GM19395 (cell line): ENCODE results near the gene RAB26.
"Not testable (repeated sequence)": the region's sequence is repeated elsewhere in the genome, so short reads cannot be mapped to it uniquely, and the experiment has no call there.

Source experiments
- ATAC-seq: cut with Tn5 transposase; IDR thresholded peaks from one replicate; pipeline ENCODE4 v1.9.1; 2021; ENCODE audit warnings: mild to moderate bottlenecking, moderate library complexity; ENCODE audit not compliant: unreplicated experiment

RAB26 gene

GRCh38 chr16:2116428-2116827 is 32.0 kb upstream of the RAB26 start:
- not testable (repeated sequence) for ATAC-seq

- ATAC-seq: not testable (repeated sequence)
Observed at GRCh38 chr16:2117341-2117740, 31.1 kb upstream of the RAB26 start.

- ATAC-seq: not testable (repeated sequence)
Observed at GRCh38 chr16:2117960-2118722, 30.3 kb upstream of the RAB26 start.

- not testable (repeated sequence) for ATAC-seq
Observed at GRCh38 chr16:2121325-2121724, 27.1 kb upstream of the RAB26 start.

- no peak for ATAC-seq
Observed at GRCh38 chr16:2121853-2122252, 26.6 kb upstream of the RAB26 start.

GRCh38 chr16:2122429-2122828 is 26.0 kb upstream of the RAB26 start:
- no peak for ATAC-seq

GRCh38 chr16:2122934-2123683 is 25.3 kb upstream of the RAB26 start:
- not testable (repeated sequence) for ATAC-seq

GRCh38 chr16:2123706-2124376 is 24.6 kb upstream of the RAB26 start:
- not testable (repeated sequence) for ATAC-seq

- not testable (repeated sequence) for ATAC-seq
Observed at GRCh38 chr16:2124377-2124693, 24.1 kb upstream of the RAB26 start.

- not testable (repeated sequence) for ATAC-seq
Observed at GRCh38 chr16:2124694-2125444, 23.6 kb upstream of the RAB26 start.

- ATAC-seq: not testable (repeated sequence)
Observed at GRCh38 chr16:2125609-2126008, 22.8 kb upstream of the RAB26 start.

GRCh38 chr16:2126161-2126743 is 22.2 kb upstream of the RAB26 start:
- not testable (repeated sequence) for ATAC-seq

- ATAC-seq: not testable (repeated sequence)
Observed at GRCh38 chr16:2126928-2127556, 21.4 kb upstream of the RAB26 start.

GRCh38 chr16:2127630-2128280 is 20.7 kb upstream of the RAB26 start:
- not testable (repeated sequence) for ATAC-seq

GRCh38 chr16:2129251-2129650 is 19.2 kb upstream of the RAB26 start:
- ATAC-seq: not testable (repeated sequence)

- not testable (repeated sequence) for ATAC-seq
Observed at GRCh38 chr16:2129890-2130447, 18.5 kb upstream of the RAB26 start.

GRCh38 chr16:2133797-2134196 is 14.6 kb upstream of the RAB26 start:
- not testable (repeated sequence) for ATAC-seq

- ATAC-seq: not testable (repeated sequence)
Observed at GRCh38 chr16:2135071-2135470, 13.4 kb upstream of the RAB26 start.
